ENCODE measurements around the gene TENT4A. TPM values are rescaled to one million over a fixed set of nuclear protein-coding genes. Genes with fewer than 3 reads are reported as not detected.
"Not testable (repeated sequence)": the region's sequence is repeated elsewhere in the genome, so short reads cannot be mapped to it uniquely, and the experiment has no call there.

Gene TENT4A
- total RNA-seq, 6 experiments from 2014 or later: 8.5 to 23.1 (median 13.2) TPM

- WGBS (ENCODE audit: insufficient coverage, low coverage, low lambda C conversion rate, missing lambda C conversion rate): 100% methylated on average over 2 of the region's 12 CpGs
- TF ChIP-seq POLR2A (IDR thresholded peaks at IDR 0.05) (no peak), CTCF (IDR thresholded peaks at IDR 0.05) (no peak)
- H3K27me3 ChIP-seq: no peaks in the 10 kb centered on the region
- intact Hi-C loops (cut with DNase I): no loop called here
- H3K9me3 ChIP-seq: no peaks in the 10 kb centered on the region
- H3K27ac ChIP-seq: no peak overlapping the region
- H3K4me1 ChIP-seq: no peaks in the 10 kb centered on the region
- ATAC-seq (no peak), DNase-seq (no peak)
- no peak overlapping the region for H3K4me3 ChIP-seq
- no peaks in the 10 kb centered on the region for H3K36me3 ChIP-seq
These were observed 55.5 kb downstream of the TENT4A start for GRCh38 chr5:6768590-6769230.

- 74% methylated on average over 5 of the region's 11 CpGs for WGBS (ENCODE audit: insufficient coverage, low coverage, low lambda C conversion rate, missing lambda C conversion rate)
- no peak overlapping the region for H3K4me3 ChIP-seq
- H3K36me3 ChIP-seq: no peaks in the 10 kb centered on the region
- H3K27me3 ChIP-seq: no peaks in the 10 kb centered on the region
- H3K4me1 ChIP-seq: no peaks in the 10 kb centered on the region
- no peak overlapping the region for H3K27ac ChIP-seq
- H3K9me3 ChIP-seq: no peaks in the 10 kb centered on the region
- intact Hi-C loops (cut with DNase I): no loop called here
- DNase-seq (no peak), ATAC-seq (no peak)
- TF ChIP-seq CTCF (IDR thresholded peaks at IDR 0.05): no peak
- no peak for TF ChIP-seq POLR2A (IDR thresholded peaks at IDR 0.05)
These were observed 57.8 kb downstream of the TENT4A start for GRCh38 chr5:6770826-6771607.

- Histone ChIP-seq H3K27me3 (no peaks in the 10 kb centered on the region), H3K4me3 (no peak overlapping the region), H3K9me3 (no peaks in the 10 kb centered on the region), H3K4me1 (no peaks in the 10 kb centered on the region), H3K27ac (no peak overlapping the region), H3K36me3 (no peaks in the 10 kb centered on the region)
- no peak for DNase-seq
- no peak for ATAC-seq
- 67% methylated on average over 4 of the region's 11 CpGs for WGBS (ENCODE audit: insufficient coverage, low coverage, low lambda C conversion rate, missing lambda C conversion rate)
- intact Hi-C loops (cut with DNase I): no loop called here
- no peak for TF ChIP-seq CTCF (IDR thresholded peaks at IDR 0.05)
These were observed 59.7 kb downstream of the TENT4A start for GRCh38 chr5:6772886-6773285.

- H3K27ac ChIP-seq: no peak overlapping the region
- TF ChIP-seq CTCF (IDR thresholded peaks at IDR 0.05): no peak
- no peak for TF ChIP-seq POLR2A (IDR thresholded peaks at IDR 0.05)
- 93% methylated on average over 29 of the region's 46 CpGs for WGBS (ENCODE audit: insufficient coverage, low coverage, low lambda C conversion rate, missing lambda C conversion rate)
- ATAC-seq (no peak), DNase-seq (no peak)
- H3K4me3 ChIP-seq: no peak overlapping the region
- no peaks in the 10 kb centered on the region for H3K27me3 ChIP-seq
- H3K36me3 ChIP-seq: no peaks in the 10 kb centered on the region
- H3K9me3 ChIP-seq: no peaks in the 10 kb centered on the region
- intact Hi-C loops (cut with DNase I): no loop called here
- H3K4me1 ChIP-seq: no peaks in the 10 kb centered on the region
These were observed 60.3 kb downstream of the TENT4A start for GRCh38 chr5:6773342-6774035.

- H3K4me3 ChIP-seq; DNase-seq; intact Hi-C loops (cut with DNase I); H3K36me3 ChIP-seq; H3K27ac ChIP-seq; H3K4me1 ChIP-seq; ATAC-seq; H3K9me3 ChIP-seq; H3K27me3 ChIP-seq: not testable (repeated sequence)
- 88% methylated on average over 18 of the region's 27 CpGs for WGBS (ENCODE audit: insufficient coverage, low coverage, low lambda C conversion rate, missing lambda C conversion rate)
These were observed 61.0 kb downstream of the TENT4A start for GRCh38 chr5:6774207-6774606.

Data from right lobe of liver (tissue), 6 donors.